Astrocyte (in vitro differentiated cells and primary cell): ENCODE data around the gene NUMA1.

Experiments used
- CTCF ChIP-seq: IDR thresholded peaks from 2 replicates; pipeline ENCODE4 v1.5.1; 2011; ENCODE audit warnings: low read depth, mild to moderate bottlenecking, inconsistent platforms, low read length, moderate library complexity; ENCODE audit not compliant: insufficient read depth
- EZH2 ChIP-seq: IDR thresholded peaks from 2 replicates; pipeline ENCODE4 v1.6.1; 2012; ENCODE audit warnings: mild to moderate bottlenecking, low read length, inconsistent platforms; ENCODE audit not compliant: insufficient read depth

DNA sequence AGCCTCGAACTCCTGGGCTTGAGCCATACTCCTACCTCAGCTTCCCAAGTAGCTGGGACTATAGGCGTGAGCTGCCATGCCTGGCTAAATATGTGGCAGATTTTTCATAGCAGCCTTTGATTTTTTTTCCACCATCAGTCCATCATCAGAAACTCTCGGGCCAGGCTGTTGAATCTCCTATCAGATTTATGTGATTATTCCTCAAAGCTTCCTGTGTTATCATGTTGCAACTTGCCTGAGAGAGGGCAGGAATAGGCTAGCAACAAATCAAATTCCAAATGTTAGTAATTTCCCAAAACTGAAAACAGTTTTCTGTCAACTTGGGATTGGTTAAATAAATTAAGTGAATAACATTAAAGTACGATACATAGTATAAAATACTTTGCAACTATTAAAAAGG, 3.7 kb upstream of the NUMA1 start:
- TF ChIP-seq CTCF = no peak
- TF ChIP-seq EZH2 = no peak
